GM21423 (cell line): ENCODE data around the gene ATP8A1.
"Not testable (repeated sequence)": the region's sequence is repeated elsewhere in the genome, so short reads cannot be mapped to it uniquely, and the experiment has no call there.

Experiments
- ATAC-seq: cut with Tn5 transposase; IDR thresholded peaks from one replicate; pipeline ENCODE4 v1.9.1; 2021; ENCODE audit warnings: mild to moderate bottlenecking, moderate library complexity; ENCODE audit not compliant: unreplicated experiment

ATP8A1 gene

GRCh38 chr4:42652529-42653231 is 4.2 kb downstream of the ATP8A1 start:
- not testable (repeated sequence) for ATAC-seq

- ATAC-seq = no peak
These were observed 7.0 kb downstream of the ATP8A1 start for GRCh38 chr4:42649870-42650269.

GRCh38 chr4:42646999-42647541 is 9.8 kb downstream of the ATP8A1 start:
- ATAC-seq = no peak

- ATAC-seq = no peak
These were observed 10.7 kb downstream of the ATP8A1 start for GRCh38 chr4:42646013-42646784.

GRCh38 chr4:42644897-42645296 is 12.0 kb downstream of the ATP8A1 start:
- ATAC-seq = no peak

GRCh38 chr4:42643685-42644084 is 13.2 kb downstream of the ATP8A1 start:
- peak; percentile 65 for ATAC-seq

- no peak for ATAC-seq
These were observed 13.9 kb downstream of the ATP8A1 start for GRCh38 chr4:42642845-42643615.

- ATAC-seq = no peak
These were observed 14.7 kb downstream of the ATP8A1 start for GRCh38 chr4:42642101-42642797.

GRCh38 chr4:42641656-42642055 is 15.2 kb downstream of the ATP8A1 start:
- no peak for ATAC-seq

- no peak for ATAC-seq
These were observed 15.7 kb downstream of the ATP8A1 start for GRCh38 chr4:42641161-42641560.

- no peak for ATAC-seq
These were observed 16.3 kb downstream of the ATP8A1 start for GRCh38 chr4:42640613-42641012.

GRCh38 chr4:42638993-42639392 is 17.9 kb downstream of the ATP8A1 start:
- ATAC-seq = peak; percentile 69

- ATAC-seq = no peak
These were observed 18.6 kb downstream of the ATP8A1 start for GRCh38 chr4:42638321-42638720.

- ATAC-seq = no peak
These were observed 19.0 kb downstream of the ATP8A1 start for GRCh38 chr4:42637867-42638266.

GRCh38 chr4:42637104-42637503 is 19.8 kb downstream of the ATP8A1 start:
- no peak for ATAC-seq

GRCh38 chr4:42636645-42636949 is 20.3 kb downstream of the ATP8A1 start:
- no peak for ATAC-seq

GRCh38 chr4:42633605-42634388 is 23.1 kb downstream of the ATP8A1 start:
- peak; percentile 45 for ATAC-seq

- ATAC-seq = no peak
These were observed 24.1 kb downstream of the ATP8A1 start for GRCh38 chr4:42632653-42633382.

GRCh38 chr4:42630908-42631307 is 26.0 kb downstream of the ATP8A1 start:
- ATAC-seq = no peak
